Colon (tissue), 2 donors: ENCODE results near the gene DUSP6.

Experiments
- FAIRE-seq: peaks from 2 replicates; lab custom pipeline; 2012; peaks lifted over from hg19 to GRCh38; lab: Jason Lieb, UNC
- donor health status: control.
- donor health status: control.

DUSP6 gene

DNA sequence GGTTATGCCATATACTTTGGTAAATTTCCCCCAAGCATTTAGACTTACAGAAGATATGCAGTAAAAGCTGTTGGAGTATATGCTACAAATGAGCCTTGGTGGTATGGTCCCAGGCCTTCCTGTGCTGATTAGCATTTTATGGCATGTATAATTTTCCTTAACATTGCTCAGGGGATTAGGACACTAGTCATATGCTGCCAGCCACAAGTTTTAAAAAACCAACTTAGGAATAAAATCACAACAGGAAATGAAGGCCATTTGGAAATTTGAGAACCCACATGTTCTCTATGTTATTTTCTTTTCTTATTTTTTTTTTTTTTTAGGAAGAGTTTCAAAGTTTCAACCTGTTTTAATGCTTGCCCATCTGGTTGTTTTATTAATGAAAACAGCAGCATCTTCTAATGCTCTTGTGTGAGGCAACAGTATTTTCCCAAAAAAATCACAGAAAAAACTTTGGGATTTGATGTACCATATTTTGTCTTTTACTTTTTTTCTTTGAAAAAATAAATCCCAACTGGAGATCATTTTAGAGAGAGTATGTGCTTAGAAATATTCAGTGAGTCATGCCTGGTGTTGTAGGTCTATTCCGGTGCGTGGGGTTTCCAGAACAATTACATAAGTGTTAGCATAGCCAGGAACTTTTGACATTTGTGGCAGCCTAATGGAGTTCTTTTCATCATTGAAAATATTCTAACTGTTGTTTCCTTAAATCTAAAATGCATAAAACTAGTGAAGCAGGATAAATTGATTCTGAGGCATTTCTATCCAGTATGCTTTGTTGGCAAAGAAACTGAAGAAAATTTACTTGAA, 21.7 kb upstream of the DUSP6 start:
- FAIRE-seq = no peak

DNA sequence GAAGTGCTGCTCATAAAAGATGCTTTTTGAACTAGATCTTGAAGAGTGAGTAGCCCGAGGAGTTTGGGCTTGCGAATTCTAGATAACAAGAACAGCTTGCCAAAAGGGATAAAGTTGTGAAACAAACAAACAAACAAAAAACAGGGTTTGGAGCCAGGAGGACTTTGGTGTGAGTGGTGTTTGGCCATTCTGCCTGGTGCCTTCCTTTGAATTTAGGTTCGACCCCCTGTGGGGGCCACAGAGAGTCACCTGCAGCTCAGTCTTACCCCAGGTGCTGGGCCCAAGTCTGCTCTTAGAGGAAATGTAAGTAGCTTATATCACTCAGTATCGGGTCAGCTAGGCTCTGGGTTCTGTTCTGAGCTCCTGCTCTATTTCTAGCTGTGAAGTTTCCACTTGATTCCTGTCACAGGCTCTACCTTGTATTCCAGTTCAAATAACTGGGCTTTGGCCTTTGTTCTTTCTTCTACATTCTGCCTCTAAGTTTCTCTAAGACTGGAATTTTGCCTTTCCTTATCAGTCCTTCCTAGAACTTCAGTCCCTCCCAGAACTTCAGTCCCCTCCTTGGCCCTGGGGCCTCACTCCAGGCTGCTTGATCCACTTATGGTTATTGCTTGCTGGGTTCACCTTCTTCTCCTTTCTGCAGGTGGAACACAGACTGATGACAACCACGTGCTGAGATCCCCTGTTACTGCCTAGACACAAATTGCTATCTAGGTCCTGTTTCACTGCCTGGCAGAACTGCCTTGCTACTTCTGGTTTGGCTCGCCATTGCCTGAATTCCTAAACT, 20.5 kb upstream of the DUSP6 start:
- FAIRE-seq = no peak

DNA sequence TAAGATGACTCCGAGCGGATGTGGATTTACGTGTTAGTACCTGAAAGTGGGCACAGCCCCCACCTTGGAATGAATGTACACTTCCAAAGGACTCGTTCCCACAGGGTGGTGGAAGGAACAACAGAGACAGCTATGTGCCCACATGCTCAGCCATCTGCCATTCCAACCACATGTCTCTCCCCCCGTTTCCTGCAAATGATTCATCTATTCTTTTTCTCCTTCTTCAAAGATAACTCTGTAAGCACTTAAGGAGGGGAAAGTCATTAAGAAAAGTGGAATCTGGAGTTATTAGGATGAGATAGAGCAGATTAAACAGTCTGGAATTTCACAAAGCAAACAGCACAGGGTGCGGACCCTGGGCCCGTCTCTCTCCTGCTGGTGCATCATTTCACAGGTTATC, 18.5 kb upstream of the DUSP6 start:
- FAIRE-seq = no peak

DNA sequence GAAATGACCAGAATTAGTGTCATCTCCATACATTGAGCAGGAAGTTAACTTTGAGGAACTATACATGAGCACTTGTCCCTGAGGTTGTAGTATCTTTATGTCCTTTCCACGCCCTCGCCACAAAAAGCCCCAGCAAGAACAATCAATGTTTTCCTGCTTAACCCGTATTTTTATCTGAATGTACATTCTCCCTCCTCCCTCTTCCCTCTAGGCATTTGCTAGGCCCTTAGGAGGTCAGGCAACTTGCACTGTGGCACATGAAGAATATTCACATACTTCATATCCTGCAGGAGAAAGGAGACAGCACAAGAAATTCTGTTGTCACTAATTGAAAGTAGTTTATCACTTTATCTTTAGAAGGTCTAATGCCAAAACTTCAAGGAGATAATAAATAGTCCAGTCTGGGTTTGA, 18.1 kb upstream of the DUSP6 start:
- FAIRE-seq = no peak

DNA sequence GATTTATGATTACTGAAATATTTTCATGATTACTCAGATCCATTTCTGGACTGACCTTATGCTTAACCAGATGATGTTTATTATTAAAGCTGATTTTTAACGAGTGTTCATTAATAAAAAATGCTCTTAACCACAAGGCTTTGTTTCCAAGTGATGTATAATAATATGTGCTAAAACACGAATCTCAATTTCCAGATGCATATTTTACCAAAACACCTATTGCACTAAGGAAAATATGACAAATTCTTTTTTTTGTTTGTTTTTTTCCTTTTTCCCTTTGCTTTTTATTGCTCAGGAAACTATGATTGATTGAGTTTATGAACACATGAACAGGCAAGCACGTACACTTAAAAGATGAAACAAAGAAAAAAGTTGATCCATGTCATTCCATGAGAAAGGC, 16.9 kb upstream of the DUSP6 start:
- FAIRE-seq = no peak

DNA sequence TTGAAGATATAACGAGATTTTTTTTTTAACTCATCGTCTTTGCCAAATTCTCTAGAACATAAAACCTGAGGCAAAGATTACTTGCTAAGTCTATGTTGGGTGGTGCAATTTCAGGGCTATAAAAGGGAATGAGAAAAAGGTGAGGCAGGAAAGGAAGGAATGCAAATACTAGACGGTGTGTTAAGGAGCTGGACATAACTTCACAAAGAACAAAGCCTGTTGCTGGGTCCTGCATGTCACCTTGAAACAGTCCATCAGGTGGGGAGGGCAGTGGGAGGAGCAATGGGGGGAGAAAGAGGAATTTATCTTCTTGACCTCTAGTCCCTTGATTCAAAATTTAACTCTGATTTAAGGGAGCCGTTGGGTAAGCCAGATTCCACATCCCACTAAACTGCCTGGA, 16.1 kb upstream of the DUSP6 start:
- no peak for FAIRE-seq

DNA sequence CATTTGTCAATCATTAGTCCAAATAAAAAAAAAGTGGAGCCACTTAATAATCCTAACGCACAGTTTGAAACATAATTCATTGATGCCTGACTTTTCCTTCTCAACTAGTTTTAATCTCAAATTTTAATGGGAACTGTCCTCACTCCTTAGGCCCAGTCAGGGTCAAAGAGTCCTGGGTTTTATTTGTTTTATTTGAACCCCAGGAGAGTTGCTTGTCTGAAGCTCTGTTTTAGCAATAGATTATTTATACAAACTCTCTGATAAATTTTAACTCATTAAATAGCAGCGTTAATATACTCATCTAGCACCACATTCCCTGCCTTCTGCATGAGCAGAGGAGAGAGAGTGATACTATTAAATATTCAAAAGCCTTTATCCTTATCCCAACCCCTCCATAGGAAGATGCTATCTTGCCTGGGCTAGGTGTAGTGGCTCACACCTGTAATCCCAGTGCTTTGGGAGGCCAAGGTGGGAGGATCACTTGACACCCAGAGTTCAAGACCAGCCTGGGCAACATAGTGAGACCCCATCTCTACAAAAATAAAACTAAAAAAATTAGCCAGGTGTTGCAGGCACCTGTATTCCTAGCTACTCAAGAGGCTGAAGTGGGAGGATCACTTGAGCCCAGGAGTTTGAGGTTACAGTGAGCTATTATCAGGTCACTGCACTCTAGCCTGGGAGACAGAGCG, 14.5 kb upstream of the DUSP6 start:
- no peak for FAIRE-seq

DNA sequence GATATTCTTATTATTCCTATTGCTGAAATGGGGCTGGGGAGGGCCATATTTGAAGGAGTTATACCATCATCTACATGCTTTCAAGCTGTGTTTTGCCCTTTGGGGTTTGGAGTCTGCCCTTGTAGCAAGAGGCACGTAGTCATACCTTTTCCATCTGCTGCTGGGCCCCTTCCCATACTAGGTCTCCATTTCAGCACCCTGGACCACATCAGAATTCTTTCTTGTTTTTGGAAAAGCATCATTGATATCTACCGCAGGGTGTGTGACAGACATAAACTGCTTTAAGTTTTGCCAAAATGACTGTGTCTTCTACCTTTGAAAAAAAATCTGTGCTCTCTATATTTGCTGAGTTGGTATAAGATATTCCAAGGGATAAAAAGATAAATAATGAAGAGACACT, 12.3 kb upstream of the DUSP6 start:
- FAIRE-seq = no peak

DNA sequence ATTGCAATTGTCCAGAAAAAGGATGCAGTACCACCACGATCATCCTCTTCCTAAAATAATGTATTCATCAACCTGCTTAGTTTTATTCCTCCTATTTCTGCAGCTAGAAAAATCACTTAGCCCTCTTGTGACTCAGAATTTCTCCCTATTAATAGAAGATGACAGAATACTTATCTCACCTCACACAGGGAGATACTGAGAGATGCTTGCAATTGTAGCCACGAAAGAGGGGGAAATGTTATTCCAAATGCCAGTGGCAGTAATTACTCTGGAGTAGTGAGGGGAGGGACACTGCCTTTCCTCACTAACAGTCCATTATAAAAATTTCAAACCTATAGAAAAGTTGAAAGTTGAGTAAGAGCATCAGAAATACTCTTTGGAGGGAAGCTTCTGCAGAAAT, 11.8 kb upstream of the DUSP6 start:
- no peak for FAIRE-seq

DNA sequence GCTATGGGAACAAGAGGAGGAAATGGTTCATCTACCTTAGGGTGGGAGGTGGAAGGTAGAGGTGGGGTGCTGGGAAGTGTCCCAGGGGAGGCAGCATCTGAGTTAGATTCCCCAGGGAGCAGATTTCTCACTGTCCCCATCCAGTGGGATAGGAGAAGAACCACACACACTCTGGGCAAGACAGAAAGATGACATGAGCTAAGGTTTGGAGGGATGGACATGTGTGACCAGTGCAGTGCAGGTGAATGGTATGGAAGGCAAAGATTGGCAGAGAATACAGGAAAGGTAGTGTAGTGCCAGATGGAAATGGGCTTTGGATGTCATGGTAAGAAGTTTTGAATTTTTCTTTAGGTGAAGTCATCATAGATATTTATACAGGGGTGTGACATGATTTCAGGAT, 11.3 kb upstream of the DUSP6 start:
- FAIRE-seq = no peak

DNA sequence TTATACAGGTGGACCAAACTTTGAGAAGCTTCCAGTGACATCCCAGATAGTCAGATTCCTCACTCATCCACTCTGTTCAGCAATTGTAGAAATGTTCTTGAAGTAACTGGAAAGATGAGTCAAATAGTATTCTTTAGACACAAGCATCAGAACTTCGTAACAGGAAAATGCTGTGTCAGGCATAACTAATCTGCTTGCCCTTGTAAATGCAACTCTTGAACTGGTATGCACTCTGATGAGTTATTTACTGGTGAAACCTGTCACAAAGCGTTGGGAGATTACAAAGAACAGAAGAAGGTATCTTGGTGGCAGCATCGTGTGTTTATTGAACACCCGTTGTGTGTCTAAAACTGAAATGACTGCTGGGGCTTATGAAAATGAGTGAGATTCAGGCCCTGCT, 10.8 kb upstream of the DUSP6 start:
- FAIRE-seq = no peak

DNA sequence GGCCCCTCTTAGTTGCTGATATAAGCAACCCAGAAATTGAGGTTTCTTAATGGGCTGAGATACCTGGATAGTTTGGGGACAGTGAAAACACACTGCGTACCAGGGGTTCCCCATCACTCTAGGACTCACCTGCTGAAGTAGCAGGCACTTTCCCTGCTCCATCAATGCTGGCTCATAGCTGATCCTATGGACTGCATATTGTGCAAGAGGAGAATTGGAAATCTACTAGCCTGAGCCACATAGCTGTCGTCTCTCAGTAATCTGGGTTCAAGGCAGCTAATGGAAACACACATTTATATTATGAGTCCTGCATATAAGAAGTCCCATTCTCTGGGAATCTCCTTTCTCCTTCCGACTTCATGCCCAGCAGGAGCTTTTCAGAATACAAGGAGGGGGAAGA, 7.3 kb upstream of the DUSP6 start:
- FAIRE-seq = no peak

DNA sequence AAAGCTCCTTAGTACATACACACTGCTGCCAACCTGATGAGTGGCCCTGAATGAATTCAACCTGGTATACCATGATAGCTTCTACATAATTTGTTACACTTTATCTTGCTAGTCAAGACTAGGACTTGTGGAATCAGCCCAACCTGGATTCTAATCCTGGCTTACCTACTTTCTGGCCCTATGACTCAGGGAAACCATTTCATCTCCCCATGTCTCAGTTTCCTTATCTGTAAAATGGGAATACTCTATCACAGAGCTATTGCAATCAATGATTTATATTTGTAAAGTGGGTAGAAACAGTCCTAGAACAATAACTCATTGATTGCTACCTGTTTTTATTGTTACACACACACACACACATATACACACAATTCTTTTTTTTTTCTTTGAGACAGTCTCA, 6.5 kb upstream of the DUSP6 start:
- FAIRE-seq = no peak

DNA sequence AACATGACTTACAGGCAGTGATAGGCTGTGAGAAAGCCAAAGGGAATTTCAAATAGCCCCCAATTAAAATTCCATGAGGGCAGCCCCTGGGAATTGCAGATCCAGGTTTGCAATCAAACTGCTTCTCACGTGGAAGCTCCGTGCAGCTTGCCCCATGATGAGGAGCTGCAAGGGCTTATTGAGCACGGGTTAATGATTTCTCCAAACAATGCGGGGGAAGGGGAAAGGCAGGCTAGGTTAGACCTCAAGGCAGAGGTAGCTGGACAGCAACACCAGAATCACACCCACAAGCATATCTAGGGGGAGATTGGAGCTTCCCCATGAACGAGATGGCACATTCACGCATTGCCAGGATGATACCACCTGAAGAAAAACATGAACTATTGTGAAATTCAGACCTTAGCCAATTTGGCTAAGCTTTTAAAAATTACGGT, 5.0 kb upstream of the DUSP6 start:
- FAIRE-seq = no peak

DNA sequence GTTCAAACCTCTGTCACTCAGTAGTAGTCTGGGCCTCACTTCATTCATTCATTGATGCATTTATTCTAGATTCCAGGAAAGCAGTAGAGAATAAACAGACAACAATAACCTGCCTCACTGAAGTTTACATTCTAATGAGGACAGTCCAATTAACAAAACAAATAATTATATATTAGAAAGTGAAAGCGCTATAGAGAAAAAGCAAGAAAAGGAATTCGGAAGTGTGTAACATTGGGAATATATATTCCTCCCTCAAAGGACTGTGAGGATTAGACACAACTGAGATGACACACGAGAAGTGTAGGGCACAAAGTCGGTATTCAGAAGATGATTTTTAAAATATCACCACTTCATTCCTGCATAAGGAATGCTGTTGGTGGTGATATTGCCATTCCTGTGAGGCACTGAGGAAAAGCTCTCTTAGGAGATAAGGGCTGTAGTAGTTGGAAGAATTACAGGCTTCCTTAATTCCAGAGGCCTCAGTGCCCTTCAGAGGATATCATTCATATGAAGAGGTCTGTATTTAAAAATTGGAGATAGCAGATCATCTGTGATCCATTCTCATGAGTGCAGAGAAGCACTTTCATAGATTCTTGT, 3.9 kb upstream of the DUSP6 start:
- FAIRE-seq = no peak

DNA sequence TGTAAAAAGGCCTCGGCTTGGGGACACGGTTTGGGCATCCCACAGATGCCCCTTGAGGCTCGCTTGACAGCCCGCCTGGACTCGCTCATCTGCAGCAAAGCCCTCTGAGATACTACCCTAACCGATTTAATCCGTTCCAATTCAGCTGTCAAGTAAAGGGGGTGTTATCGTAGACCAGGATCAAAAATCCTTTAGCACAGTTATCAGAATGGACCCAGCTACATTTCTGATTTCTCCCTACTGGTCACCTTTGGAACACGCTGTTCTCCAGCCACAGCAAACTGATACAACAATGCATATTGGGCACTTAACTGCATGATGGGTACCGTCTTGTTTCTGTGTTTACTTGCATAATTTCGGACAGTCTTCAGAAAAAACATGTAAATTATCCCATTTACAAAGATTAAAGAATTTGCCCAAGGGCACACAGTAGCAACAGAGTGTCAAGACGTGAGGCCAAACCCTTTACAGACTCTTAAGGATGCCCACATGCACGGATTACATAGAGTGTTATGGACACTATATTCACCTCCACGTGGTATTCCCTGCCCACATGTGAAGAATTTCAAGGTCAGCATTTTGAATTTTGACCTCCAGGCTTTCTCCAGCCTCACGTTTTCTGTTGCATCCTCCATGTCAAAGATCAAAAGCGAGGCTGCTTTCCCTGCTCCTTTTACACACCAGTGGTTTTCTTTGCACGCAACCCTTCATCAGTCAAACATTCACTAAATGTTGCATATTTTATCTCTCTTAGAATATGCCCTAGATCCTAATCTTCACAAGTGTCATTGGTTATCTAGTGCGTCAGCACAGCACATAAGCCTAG, 3.2 kb upstream of the DUSP6 start:
- no peak for FAIRE-seq

DNA sequence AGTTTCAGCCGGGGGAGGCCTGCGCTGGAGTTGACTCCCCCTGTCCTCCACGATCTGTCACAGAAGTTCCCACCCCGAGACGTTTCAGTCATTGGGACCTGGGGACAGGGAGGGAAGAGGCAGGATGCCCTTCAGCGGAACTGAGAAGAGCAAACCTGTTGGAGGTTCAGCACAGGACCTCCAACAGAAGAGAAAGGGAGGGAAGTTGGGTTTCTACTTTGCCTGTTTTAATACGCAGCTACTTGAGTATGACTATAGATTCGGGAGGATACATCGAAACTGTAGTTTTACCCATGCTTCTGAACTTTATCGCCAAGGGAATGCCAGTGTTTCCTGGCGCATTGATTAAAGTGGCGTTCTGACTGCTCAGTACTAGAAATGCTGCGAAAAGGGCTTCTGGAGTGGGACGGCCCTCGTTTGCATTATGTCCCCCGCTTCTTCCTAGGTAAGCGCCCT, 2.3 kb upstream of the DUSP6 start:
- FAIRE-seq = no peak

DNA sequence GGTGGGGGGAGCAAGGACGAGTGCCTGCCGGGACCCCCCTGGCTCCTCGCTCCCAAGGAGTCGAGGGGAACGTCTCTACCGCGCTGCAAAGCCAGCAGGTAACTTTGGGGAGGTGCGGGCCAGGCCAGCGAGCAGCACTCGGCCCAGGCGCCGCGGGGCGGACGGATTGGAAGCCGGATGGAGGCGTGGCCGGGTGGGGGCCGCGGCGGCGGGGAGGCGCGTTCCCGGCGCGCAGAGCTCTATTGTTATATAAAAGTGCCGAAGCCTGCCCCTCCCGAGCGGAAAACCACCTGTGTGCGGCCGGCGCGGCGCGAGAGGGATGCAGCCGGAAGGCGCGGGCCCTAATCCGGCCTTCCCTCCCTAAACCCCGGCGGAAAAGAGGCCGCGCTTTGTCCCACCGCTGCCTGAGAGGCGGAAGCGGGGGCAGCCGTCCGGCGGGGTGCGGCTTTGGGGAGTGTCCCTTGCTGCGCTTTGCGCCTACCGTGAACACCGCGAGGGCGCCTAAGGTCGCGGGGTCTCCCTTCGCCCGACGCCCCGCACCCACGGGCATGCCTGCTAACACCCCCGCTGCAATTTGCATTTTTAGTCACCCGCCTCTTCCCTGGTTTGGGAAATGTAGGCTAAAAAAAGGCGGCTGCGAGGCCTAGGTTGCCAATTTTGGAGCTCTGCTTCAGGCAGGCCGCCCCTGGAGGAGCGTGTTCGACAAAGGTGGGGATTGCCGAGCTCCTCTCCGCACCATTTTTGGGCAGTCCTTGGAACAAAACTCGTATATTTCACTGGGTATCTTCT, 1.7 kb upstream of the DUSP6 start:
- no peak for FAIRE-seq

DNA sequence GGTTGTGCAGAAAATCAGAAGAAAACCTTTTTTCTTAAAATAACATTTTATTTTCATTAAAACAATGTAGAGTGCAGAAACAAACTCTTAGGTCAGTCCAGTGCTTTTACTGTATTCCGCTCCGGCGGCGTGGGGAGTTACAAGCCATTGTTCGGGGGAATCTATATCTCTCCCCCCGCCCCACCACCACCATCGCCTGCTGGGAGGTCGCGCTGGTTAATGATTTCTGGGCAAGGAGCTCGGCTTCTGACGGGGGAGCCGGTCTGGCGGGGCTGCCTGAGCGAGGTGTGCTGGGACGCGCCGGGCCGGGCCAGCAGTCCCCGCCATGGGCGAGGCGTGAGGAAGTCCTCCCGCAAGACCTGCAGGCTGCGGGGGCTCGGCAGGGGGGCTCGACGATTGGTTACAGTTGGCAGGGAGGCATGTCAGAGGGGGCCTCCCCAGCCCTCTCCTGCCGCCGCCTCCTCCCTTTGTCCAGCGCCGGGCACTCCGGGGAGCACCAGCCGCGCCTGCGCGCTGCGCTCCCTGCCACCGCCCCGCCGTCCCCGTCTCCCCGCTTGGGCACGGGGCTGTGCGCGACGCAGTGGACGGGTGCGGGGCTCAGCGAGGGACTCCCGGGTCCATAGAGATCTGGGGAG, 1.0 kb upstream of the DUSP6 start:
- no peak for FAIRE-seq

DNA sequence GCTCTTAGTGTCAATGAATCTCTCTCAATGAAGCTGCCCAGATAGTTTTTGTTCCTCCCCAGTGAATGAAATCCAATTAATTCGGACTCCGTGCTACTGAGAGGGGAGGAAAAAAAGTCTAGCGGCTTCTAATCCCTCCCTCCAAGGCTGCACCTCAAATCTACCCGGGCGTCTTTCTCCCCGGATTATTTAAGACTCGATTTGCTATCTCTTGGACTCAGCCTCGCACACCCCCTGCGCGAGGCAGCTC, 134 bp downstream of the DUSP6 start:
- no peak for FAIRE-seq
